SW 1271 (cell line): ENCODE measurements around the gene MTFMT.

Experiments
- DNase-seq, 2 experiments: peaks; one replicate each; lab custom pipeline; 2025; lab: John Stamatoyannopoulos, UW

MTFMT gene

GRCh38 chr15:64987136-64987535 lies 42.3 kb downstream of the MTFMT start:
- DNase-seq, result no peak

DNA sequence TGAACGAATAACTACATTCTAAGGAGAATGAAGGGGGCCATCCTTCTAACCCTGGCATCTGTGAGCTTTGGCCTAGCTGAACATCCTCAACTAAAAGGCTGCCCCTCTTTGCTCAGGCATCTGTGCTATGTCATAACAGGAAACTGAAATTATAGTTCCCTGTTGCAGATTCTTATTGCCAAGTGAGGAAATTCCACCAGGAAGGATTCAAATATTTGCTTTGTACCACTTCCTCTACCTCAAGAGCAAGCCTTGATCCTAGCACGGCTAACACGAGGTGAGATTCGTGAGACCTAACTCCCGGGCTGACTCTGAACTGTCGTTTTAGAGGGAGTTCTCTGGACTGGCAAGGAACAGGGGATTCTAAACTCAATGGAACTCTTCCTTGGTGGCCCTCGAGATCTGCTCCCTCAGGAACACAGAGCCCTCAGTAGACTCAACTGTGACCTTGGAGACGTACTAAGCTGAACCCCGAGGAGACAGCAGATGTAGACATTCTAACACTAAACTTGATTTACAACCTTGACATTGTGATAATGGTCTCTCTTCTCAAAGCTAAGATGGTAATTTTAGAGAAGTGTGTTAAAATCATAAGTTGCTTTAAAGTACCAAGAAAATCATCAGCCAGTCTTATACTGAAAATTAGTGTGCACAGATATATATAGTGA lies 43.9 kb downstream of the MTFMT start:
- DNase-seq, result no peak

GRCh38 chr15:64982472-64982871 lies 47.0 kb downstream of the MTFMT start:
- DNase-seq, result no peak

DNA sequence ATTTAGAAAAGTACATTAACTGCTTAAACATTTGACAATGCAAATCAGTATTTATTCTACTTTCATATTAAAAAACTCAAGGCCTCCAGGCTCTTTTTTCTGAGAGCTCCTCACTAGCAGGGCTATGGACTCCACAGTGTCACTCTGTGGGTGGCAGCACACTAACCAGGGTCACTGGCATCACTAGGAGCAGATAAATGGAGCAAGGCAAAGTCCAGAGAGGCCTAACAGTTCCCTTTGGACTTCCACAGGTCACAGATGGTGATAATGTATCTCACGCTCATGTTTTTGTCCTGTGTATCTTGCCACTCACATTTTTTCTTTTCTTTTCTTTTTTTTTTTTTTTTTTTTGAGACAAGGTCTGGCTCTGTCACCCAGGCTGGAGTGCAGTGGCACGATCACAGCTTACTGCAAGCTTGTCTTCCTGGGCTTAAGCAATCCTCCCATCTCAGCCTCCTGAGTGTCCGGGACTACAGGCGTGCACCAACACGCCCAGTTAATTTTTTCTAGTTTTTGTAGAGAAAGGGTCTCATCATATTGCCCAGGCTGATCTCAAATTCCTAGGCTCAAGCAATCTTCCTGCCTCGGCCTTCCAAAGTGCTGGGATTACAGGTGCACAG lies 47.5 kb downstream of the MTFMT start:
- no peak for DNase-seq

GRCh38 chr15:64979252-64979710 lies 50.2 kb downstream of the MTFMT start:
- DNase-seq, result no peak

DNA sequence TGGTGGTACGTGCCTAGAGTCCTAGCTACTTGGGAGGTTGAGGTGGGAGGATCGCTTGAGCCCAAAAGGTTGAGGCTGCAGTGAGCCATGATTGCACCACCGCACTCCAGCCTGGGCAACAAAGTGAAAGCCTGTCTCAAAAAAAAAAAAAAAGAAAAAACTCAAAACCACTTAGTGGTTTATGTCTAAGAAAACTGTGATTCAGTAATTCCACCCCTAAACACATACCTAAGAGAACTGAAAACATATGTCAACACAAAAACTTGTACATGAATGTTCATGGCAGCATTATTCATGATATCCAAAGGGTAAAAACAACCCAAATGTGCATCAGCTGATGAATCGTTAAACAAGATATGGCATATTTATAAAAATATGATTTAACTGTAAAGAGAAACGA lies 54.0 kb downstream of the MTFMT start:
- no peak for DNase-seq

GRCh38 chr15:64970698-64971097 lies 58.7 kb downstream of the MTFMT start:
- DNase-seq, result no peak

DNA sequence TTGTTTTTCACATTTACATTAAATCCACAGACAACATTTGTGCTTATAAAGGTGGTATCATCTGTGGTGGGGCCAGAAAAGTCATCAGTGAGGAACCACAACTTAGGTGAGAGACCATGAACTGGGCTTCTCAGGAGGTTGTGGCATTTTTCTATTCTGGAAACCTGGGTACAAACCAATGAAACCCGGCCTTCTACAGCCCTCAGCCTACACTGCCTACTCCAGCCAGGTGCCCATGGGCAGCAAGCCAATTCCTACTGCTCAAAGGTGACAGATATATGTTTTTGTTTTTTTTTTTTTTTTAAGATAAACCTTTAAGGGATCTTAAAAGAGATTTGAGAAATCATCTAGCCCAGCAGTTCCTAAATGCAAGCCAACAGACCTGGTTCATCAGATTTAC lies 60.0 kb downstream of the MTFMT start:
- no peak for DNase-seq

GRCh38 chr15:64961013-64961412 lies 68.4 kb downstream of the MTFMT start:
- DNase-seq, result no peak

- DNase-seq, result no peak
Measured at GRCh38 chr15:64960153-64960552, 69.3 kb downstream of the MTFMT start.

DNA sequence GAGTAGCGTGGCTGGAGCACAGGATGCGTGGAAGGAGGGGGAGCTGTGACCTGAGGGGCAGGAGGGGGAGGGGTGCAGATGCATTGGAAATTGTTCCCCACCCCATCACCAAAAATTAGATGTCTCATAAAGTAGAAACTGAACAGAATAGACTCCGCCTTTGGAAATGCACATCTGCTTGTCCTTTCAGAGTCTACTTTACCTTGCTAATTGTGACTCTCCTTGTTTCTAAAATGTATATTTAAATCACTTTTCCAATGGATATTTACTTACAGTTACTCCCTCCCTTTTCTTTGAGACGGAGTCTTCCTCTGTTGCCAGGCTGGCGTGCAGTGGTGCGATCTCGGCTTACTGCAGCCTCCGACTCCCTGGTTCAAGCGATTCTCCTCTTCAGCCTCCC lies 70.3 kb downstream of the MTFMT start:
- DNase-seq, result no peak

DNA sequence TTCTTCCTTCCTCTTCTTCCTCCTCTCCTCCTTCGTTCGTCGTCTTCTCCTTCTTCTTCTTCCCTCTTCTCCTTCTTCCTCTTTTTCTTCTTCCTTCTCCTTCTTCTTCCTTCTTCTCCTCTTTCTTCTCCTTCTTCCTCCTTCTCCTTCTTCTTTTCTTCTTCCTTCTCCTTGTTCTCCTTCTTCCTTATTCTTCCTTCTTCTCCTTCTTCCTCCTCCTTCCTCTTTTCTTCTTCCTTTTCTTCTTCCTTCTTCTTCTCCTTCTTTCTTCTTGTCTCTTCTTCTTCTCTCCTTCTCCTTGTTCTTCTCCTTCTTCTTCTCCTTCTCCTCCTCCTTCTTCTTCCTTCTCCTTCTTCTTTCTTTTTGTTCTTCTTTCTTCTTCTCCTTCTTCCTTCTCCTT lies 75.0 kb downstream of the MTFMT start:
- no peak for DNase-seq

GRCh38 chr15:64951777-64952418 lies 77.5 kb downstream of the MTFMT start:
- DNase-seq, result no peak
